ENCODE results near the gene ARID1B. TPM values are rescaled to one million over a fixed set of nuclear protein-coding genes. Genes with fewer than 3 reads are reported as not detected.

The ARID1B gene
- total RNA-seq, 1 donor, result 55.0 TPM

DNA sequence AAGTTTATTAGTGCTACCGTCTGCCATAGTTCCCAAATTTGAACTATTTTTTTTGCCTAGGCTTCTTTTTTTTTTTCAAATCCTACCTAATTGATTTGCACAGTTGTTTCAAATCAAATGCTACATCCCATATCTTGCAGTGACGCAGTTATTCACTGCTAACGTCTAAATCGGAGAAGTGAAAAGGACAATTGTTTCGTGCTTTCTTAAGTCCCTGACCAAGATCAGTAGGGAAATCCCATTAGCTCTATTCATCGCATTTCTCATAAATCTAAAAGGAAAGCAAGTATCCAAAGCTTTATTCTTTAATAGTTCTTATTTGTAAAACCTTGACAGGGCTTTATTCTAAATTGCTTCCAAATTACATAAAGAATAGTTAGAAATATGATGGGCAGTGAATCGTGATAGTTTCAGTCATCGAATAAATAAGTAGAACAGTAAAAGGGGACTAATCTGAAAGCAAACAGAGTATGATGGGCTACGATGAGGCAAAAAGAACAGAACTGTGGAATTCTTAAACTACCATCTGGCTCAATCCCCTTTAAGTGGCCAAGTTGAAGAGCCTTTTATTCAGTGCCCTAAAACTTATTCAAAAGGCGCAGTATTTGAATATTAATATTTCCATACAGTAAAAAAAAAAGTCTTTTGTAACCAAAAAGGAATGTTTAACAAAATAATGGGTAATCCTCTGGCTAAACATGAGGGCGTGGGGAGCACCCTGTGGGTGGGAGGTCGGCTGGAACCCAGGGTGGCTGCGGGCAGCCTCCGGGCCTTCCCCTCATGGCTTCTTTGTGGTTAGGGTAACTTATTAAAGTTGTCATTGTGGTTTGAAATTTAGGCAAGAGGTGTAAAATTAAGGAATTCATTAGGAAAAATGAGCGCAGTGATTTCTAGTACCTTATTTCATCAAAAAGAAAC lies 3.0 kb upstream of the ARID1B start:
- no peaks in the 10 kb centered on the region for H3K27me3 ChIP-seq (ENCODE audit: insufficient read depth, low read length)
- no peak overlapping the region for H3K27ac ChIP-seq (ENCODE audit: low read depth, low read length)
- H4K20me1 ChIP-seq (ENCODE audit: insufficient read depth, low read length), result no peaks in the 10 kb centered on the region
- H3K4me3 ChIP-seq (ENCODE audit: insufficient read depth, low read length), result peak overlapping the region; percentile 29
- H3K79me2 ChIP-seq (ENCODE audit: insufficient read depth, low read length), result peaks cover 18% of the 10 kb centered on the region
- no peaks in the 10 kb centered on the region for H3K36me3 ChIP-seq (ENCODE audit: insufficient read depth, low read length)
- peaks cover 27% of the 10 kb centered on the region for H3K4me1 ChIP-seq (ENCODE audit: insufficient read depth, low read length)
- H3K4me2 ChIP-seq (ENCODE audit: insufficient read depth, low read length), result peak overlapping the region; percentile 69
- no peak for TF ChIP-seq CTCF (IDR thresholded peaks at IDR 0.05; ENCODE audit: extremely low read depth, low read depth, low read length)
- peak; percentile 53 for DNase-seq (ENCODE audit: insufficient read length, low spot score, missing footprints)
- no peaks in the 10 kb centered on the region for H3K9me3 ChIP-seq (ENCODE audit: low read depth, low read length)
- H2AFZ ChIP-seq (ENCODE audit: low read length), result no peak overlapping the region

DNA sequence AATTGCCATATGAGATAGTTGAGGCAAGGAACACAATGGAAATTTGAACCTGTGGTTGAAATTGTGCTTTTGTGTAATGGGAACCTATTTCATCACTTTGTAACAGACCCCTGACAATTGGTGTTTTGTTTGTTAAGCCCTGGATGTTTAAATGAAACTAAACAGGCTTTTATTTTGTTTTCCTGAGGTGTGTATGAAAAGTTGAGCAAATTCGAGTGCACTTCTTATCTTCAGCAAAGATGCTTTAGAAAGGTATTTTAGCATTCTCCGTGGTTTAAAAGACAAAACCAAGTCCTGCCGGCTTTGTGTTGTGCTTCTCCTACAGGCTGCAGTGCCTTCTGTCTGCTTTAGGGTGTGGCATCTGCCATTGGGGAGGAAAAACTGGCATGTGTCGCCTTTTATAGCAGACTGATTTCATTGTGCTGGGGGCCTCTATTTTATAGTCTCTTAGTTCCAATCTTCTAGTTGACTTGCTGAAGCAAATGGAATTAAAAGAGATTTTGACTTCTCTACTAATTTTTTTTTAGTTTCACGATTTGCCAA lies 2.2 kb upstream of the ARID1B start:
- H3K4me1 ChIP-seq (ENCODE audit: insufficient read depth, low read length), result peaks cover 28% of the 10 kb centered on the region
- peaks cover 4% of the 10 kb centered on the region for H4K20me1 ChIP-seq (ENCODE audit: insufficient read depth, low read length)
- no peaks in the 10 kb centered on the region for H3K9me3 ChIP-seq (ENCODE audit: low read depth, low read length)
- H3K4me2 ChIP-seq (ENCODE audit: insufficient read depth, low read length), result peak overlapping the region; percentile 69
- H2AFZ ChIP-seq (ENCODE audit: low read length), result no peak overlapping the region
- H3K36me3 ChIP-seq (ENCODE audit: insufficient read depth, low read length), result no peaks in the 10 kb centered on the region
- H3K27ac ChIP-seq (ENCODE audit: low read depth, low read length), result no peak overlapping the region
- peaks cover 25% of the 10 kb centered on the region for H3K79me2 ChIP-seq (ENCODE audit: insufficient read depth, low read length)
- H3K4me3 ChIP-seq (ENCODE audit: insufficient read depth, low read length), result peak overlapping the region; percentile 29
- no peak for DNase-seq (ENCODE audit: insufficient read length, low spot score, missing footprints)
- H3K27me3 ChIP-seq (ENCODE audit: insufficient read depth, low read length), result no peaks in the 10 kb centered on the region
- TF ChIP-seq CTCF (IDR thresholded peaks at IDR 0.05; ENCODE audit: extremely low read depth, low read depth, low read length), result no peak

DNA sequence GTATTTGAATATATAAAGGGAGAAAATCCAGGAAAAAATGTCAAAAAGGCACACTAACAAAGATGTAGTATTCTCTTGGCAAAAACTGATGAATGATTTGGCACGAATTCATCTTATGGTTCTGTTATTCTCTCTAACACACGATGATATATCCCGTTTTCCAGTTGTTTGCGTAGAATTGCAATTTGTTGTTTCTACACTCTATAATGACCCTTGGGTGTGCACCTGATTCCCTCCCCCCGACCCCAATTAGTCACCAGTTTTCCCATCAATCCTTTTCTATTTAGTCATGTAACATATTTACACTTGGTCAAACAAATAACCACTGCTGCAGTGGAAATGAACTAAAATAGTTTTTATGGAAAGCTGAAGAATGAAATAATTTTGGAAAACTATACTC lies 1.5 kb upstream of the ARID1B start:
- Histone ChIP-seq H3K4me2 (ENCODE audit: insufficient read depth, low read length) (peak overlapping the region; percentile 97), H2AFZ (ENCODE audit: low read length) (no peak overlapping the region), H4K20me1 (ENCODE audit: insufficient read depth, low read length) (peaks cover 11% of the 10 kb centered on the region), H3K79me2 (ENCODE audit: insufficient read depth, low read length) (peaks cover 33% of the 10 kb centered on the region), H3K27ac (ENCODE audit: low read depth, low read length) (no peak overlapping the region), H3K36me3 (ENCODE audit: insufficient read depth, low read length) (no peaks in the 10 kb centered on the region), H3K4me3 (ENCODE audit: insufficient read depth, low read length) (no peak overlapping the region), H3K9me3 (ENCODE audit: low read depth, low read length) (no peaks in the 10 kb centered on the region), H3K4me1 (ENCODE audit: insufficient read depth, low read length) (peaks cover 33% of the 10 kb centered on the region), H3K27me3 (ENCODE audit: insufficient read depth, low read length) (no peaks in the 10 kb centered on the region)
- no peak for TF ChIP-seq CTCF (IDR thresholded peaks at IDR 0.05; ENCODE audit: extremely low read depth, low read depth, low read length)
- no peak for DNase-seq (ENCODE audit: insufficient read length, low spot score, missing footprints)

- Histone ChIP-seq H3K36me3 (ENCODE audit: insufficient read depth, low read length) (no peaks in the 10 kb centered on the region), H3K9me3 (ENCODE audit: low read depth, low read length) (no peaks in the 10 kb centered on the region), H3K4me2 (ENCODE audit: insufficient read depth, low read length) (peak overlapping the region; percentile 97), H3K27ac (ENCODE audit: low read depth, low read length) (peak overlapping the region; percentile 81), H2AFZ (ENCODE audit: low read length) (peak overlapping the region; percentile 94), H3K4me1 (ENCODE audit: insufficient read depth, low read length) (peaks cover 38% of the 10 kb centered on the region), H3K4me3 (ENCODE audit: insufficient read depth, low read length) (peak overlapping the region; percentile 90), H3K79me2 (ENCODE audit: insufficient read depth, low read length) (peaks cover 40% of the 10 kb centered on the region), H3K27me3 (ENCODE audit: insufficient read depth, low read length) (no peaks in the 10 kb centered on the region), H4K20me1 (ENCODE audit: insufficient read depth, low read length) (peaks cover 13% of the 10 kb centered on the region)
- TF ChIP-seq CTCF (IDR thresholded peaks at IDR 0.05; ENCODE audit: extremely low read depth, low read depth, low read length), result no peak
- DNase-seq (ENCODE audit: insufficient read length, low spot score, missing footprints), result no peak
Measured at GRCh38 chr6:156776470-156776839, 723 bp upstream of the ARID1B start.
